ENCODE data around the gene MBD3.

DNA sequence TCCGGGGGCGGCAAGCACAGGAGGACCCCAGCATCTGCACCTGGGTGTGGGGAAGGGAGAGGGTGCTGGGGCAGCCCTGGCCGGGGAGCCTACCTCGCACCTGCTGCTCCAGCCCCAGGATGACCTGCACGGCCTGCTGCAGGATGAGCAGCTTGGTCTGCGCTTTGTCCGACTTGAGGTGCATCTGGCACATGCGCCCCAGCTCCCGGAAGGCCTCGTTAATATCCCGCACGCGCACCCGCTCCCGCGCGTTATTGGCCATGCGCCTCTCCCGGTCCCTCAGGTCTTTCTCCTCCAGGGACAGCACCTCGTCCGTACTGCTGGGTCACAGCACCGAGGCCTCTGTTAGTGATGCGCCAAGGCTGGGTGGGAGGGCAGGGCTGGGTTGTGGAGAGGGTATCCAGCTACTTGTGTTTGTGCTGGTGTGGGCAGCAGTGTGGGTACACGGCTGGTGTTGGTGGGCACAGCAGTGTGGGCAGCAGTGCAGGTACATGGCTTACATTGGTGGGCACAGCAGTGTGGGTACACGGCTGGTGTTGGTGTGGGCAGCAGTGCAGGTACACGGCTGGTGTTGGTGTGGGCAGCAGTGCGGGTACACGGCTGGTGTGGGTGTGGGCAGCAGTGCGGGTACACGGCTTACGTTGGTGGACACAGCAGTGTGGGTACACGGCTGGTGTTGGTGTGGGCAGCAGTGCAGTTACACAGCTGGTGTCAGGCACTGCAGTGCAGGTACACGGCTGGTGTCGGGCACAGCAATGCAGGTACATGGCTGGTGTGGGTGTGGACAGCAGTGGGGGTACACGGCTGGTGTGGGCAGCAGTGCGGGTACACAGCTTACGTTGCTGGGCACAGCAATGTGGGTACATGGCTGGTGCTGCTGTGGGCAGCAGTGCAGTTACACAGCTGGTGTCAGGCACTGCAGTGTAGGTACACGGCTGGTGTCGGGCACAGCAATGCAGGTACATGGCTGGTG lies 19.7 kb upstream of the MBD3 start:
- TF ChIP-seq, protein P1, sequence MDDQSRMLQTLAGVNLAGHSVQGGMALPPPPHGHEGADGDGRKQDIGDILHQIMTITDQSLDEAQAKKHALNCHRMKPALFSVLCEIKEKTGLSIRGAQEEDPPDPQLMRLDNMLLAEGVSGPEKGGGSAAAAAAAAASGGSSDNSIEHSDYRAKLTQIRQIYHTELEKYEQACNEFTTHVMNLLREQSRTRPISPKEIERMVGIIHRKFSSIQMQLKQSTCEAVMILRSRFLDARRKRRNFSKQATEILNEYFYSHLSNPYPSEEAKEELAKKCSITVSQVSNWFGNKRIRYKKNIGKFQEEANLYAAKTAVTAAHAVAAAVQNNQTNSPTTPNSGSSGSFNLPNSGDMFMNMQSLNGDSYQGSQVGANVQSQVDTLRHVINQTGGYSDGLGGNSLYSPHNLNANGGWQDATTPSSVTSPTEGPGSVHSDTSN (CRISPR knock-in tag; IDR thresholded peaks at IDR 0.05) = no peak
- TF ChIP-seq, protein P2, sequence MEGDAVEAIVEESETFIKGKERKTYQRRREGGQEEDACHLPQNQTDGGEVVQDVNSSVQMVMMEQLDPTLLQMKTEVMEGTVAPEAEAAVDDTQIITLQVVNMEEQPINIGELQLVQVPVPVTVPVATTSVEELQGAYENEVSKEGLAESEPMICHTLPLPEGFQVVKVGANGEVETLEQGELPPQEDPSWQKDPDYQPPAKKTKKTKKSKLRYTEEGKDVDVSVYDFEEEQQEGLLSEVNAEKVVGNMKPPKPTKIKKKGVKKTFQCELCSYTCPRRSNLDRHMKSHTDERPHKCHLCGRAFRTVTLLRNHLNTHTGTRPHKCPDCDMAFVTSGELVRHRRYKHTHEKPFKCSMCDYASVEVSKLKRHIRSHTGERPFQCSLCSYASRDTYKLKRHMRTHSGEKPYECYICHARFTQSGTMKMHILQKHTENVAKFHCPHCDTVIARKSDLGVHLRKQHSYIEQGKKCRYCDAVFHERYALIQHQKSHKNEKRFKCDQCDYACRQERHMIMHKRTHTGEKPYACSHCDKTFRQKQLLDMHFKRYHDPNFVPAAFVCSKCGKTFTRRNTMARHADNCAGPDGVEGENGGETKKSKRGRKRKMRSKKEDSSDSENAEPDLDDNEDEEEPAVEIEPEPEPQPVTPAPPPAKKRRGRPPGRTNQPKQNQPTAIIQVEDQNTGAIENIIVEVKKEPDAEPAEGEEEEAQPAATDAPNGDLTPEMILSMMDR (tag by site-specific recombination; IDR thresholded peaks at IDR 0.05) = no peak
- TF ChIP-seq ZNF155 (tag by site-specific recombination; IDR thresholded peaks at IDR 0.05) (no peak), KLF1 (tag by site-specific recombination; IDR thresholded peaks at IDR 0.05) (no peak)

Data from HEK293 (cell line).